GM12875 (cell line): Measurements from ENCODE around the gene KRT17.
"Not testable (repeated sequence)": the region's sequence is repeated elsewhere in the genome, so short reads cannot be mapped to it uniquely, and the experiment has no call there.

Experiments used
- H3K4me3 ChIP-seq: one replicate; pipeline ENCODE4 v1.5.1; 2011; ENCODE audit warnings: low read depth, low read length, control low read depth
- CTCF ChIP-seq: IDR thresholded peaks from 2 replicates; pipeline ENCODE4 v1.5.1; 2011; ENCODE audit warnings: low read depth, mild to moderate bottlenecking, control low read depth, inconsistent platforms, low read length, moderate library complexity, borderline replicate concordance; ENCODE audit not compliant: insufficient read depth

Gene KRT17

GRCh38 chr17:41647940-41648410, 23.6 kb upstream of the KRT17 start:
- H3K4me3 ChIP-seq, result no peak overlapping the region
- peak; percentile 96 for TF ChIP-seq CTCF

- TF ChIP-seq CTCF, result no peak
- no peak overlapping the region for H3K4me3 ChIP-seq
These were observed 22.9 kb upstream of the KRT17 start for GRCh38 chr17:41647038-41647813.

- no peak overlapping the region for H3K4me3 ChIP-seq
- TF ChIP-seq CTCF, result no peak
These were observed 18.1 kb upstream of the KRT17 start for GRCh38 chr17:41642252-41643156.

- not testable (repeated sequence) for H3K4me3 ChIP-seq
These were observed 16.2 kb upstream of the KRT17 start for GRCh38 chr17:41640596-41640995.

- H3K4me3 ChIP-seq, result no peak overlapping the region
- TF ChIP-seq CTCF, result no peak
These were observed 15.4 kb upstream of the KRT17 start for GRCh38 chr17:41639492-41640473.

- TF ChIP-seq CTCF, result no peak
- H3K4me3 ChIP-seq, result no peak overlapping the region
These were observed 14.6 kb upstream of the KRT17 start for GRCh38 chr17:41638941-41639340.

- H3K4me3 ChIP-seq, result no peak overlapping the region
- no peak for TF ChIP-seq CTCF
These were observed 13.8 kb upstream of the KRT17 start for GRCh38 chr17:41638194-41638593.
